HG03571 (cell line): ENCODE measurements around the gene TPCN2.
"Not testable (repeated sequence)": the region's sequence is repeated elsewhere in the genome, so short reads cannot be mapped to it uniquely, and the experiment has no call there.

ENCODE experiments used
- ATAC-seq: cut with Tn5 transposase; IDR thresholded peaks from one replicate; pipeline ENCODE4 v1.9.1; 2021; ENCODE audit not compliant: unreplicated experiment

The TPCN2 gene

GRCh38 chr11:69048694-69049489 lies at the start of gene TPCN2:
Gene TPCN2 (plus strand): TSS chr11:69048932. CDS start chr11:69048998, 66 bp downstream.
- peak; percentile 82 for ATAC-seq

GRCh38 chr11:68999093-68999747 lies 49.5 kb upstream of the TPCN2 start:
- no peak for ATAC-seq

DNA sequence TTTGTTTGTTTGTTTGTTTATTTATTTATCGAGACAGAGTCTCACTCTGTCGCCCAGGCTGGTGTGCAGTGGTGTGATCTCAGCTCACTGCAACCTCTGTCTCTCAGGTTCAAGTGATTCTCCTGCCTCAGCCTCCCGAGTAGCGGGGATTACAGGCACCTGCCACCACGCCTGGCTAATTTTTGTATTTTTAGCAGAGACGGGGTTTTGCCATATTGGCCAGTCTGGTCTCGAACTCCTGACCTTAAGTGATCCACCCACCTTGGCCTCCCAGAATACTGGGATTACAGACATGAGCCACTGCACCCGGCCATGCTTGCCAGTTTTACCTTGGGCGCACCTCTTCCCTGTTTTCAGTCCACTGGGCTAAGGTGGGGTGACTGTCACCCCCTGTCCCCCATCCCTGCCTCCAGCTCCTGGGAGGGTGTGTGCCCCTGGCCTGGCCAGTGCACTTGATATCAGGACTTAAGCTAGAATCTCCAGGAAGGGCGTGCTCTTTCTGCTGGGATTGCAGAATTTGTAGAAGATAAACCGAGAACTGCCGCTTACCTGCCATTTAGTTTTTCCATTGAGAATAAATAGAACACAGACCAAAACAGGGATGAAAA lies 48.9 kb upstream of the TPCN2 start:
- ATAC-seq: not testable (repeated sequence)

- ATAC-seq: no peak
These were observed 48.3 kb upstream of the TPCN2 start for GRCh38 chr11:69000391-69000790.

- no peak for ATAC-seq
These were observed 47.9 kb upstream of the TPCN2 start for GRCh38 chr11:69000831-69001242.

- no peak for ATAC-seq
These were observed 47.3 kb upstream of the TPCN2 start for GRCh38 chr11:69001243-69002081.

DNA sequence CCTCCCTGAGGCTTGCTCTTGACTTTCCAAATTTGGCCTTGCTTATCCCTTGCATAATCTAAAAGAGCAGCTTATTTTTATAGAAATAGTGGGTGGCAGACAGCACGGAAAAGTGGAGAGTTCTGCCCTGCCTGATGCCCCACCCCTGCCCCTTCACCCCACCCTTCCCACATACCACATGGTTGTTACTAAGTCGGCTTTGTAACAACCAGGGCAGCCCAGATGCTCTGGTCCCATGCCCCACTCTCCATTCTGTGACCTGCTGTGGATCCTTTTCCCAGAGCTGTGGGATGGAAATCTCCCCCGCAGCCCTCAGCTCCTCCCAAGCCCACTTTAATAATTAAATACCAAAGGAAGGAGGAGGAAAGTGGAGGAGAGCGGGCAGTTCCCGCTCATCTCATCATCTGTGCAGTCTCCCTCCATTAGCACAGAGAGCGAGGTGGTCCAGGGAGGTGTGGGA lies 46.6 kb upstream of the TPCN2 start:
- ATAC-seq: no peak

GRCh38 chr11:69002570-69003231 lies 46.0 kb upstream of the TPCN2 start:
- ATAC-seq: no peak

- ATAC-seq: no peak
These were observed 45.3 kb upstream of the TPCN2 start for GRCh38 chr11:69003301-69003865.

- ATAC-seq: no peak
These were observed 44.8 kb upstream of the TPCN2 start for GRCh38 chr11:69003866-69004367.

DNA sequence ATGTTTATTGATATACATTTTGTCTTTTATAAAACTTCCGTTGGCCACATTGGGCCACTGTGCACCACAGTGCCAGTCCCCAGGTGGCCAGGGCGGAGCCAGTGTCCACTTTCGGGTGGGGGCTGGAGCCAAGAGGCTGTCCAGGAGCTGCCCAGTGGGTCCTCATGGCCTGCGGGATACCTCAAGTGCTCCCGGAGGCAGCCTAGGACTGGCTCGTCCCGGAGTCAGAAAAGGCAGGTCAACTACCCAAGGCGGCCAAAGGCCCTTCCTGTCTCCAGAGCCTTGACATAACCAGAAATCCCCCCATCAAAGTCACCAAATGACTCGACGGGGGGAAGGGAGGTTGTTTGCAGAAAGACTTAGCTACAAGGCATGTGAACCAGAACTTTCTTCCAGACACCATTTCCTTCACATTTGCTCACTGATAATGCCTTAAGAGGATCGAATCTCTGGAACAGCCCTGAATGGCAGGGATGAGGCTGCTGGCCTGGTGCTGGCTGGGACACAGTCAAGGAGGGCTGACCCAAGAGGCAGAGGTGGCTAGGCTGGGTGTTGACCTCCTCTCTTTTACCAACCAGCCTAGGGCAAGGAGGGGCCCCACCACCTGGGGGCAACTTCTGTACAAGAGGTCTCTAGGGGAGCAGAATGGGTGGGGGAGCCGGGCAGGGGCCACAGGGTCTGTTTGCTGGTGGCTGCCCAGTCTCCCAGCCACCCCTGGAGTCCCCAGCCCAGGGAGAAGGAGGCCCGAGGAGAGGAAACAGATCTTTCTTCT lies 44.1 kb upstream of the TPCN2 start:
- no peak for ATAC-seq

GRCh38 chr11:69005183-69005630 lies 43.5 kb upstream of the TPCN2 start:
- no peak for ATAC-seq

GRCh38 chr11:69005631-69006368 lies 42.9 kb upstream of the TPCN2 start:
- no peak for ATAC-seq

- no peak for ATAC-seq
These were observed 41.9 kb upstream of the TPCN2 start for GRCh38 chr11:69006816-69007215.

- ATAC-seq: no peak
These were observed 40.8 kb upstream of the TPCN2 start for GRCh38 chr11:69007975-69008381.

DNA sequence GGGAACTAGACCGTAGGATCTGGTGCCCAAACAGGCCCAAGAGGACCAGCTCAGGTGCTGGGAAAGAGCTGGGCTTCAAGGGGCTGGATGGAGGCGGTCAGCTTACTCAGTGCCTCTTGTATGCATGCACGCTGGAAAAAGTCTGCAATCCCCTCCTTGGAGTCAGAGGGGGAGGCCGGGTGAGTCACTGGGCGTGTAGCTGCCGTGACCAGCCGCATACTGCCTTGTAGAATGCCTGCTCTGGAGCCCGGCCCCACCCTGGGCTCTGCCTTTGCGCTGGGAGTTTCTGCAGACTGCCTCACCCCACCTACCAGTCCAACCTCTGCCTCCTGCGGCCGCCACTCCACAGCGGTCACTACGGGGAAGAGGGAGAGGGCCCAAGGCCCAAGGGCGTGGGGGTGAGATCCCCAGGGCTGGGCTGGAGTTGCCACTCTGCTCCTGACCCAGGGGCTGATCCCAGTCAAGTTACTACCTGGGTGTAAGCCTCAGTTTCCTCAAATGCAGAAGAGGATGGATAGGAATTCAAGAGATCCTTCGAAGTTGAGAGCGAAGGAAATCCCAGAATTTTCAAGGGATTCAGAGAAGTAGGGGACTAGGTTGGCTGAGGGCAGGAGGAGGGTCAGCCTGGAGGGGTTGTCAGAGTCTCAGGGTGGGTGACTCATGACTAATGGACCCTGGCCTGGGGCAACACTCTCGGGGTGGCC lies 39.8 kb upstream of the TPCN2 start:
- no peak for ATAC-seq

DNA sequence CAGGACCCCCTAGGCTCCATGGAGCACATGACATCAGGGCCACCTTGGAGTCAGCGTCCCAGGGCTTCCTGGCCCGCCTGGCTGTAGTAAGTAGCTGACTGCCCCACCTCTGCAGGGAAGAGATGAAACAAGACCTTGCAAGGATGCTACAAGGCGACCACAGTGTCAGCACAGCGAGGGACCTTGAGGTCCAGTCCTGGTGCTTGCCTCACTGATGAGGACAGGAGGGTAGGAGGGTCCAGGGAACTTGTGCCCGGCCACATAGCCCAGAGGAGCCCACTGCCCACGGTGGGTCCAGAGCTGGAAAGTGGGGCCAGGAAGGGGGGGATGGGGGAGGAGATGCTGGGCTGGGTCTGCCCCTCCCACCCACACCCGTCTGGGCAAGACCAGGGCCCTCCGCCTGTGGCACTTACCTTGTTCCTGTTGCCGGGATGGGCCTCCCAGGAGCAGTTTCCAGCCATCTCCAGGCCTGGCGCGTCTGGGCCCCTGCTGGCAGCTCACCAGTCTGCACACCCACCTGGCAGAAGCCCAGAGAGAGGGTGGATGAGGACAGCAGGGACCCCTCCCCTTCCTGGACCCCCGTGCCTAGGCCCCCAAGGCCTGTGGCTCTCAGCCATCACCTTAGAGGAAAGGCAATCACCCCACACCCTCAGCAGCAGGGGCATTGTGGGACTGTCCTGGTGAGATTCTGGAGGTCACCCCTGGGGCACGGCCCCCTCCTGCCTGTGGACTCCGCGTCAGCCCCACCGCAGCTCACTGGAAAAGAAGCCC lies 39.1 kb upstream of the TPCN2 start:
- ATAC-seq: no peak
